ENCODE measurements around the gene IGSF21. TPM values are rescaled to one million over a fixed set of nuclear protein-coding genes. Genes with fewer than 3 reads are reported as not detected.
"Not testable (repeated sequence)": the region's sequence is repeated elsewhere in the genome, so short reads cannot be mapped to it uniquely, and the experiment has no call there.

Gene IGSF21
- polyA plus RNA-seq, 1 experiment, result not detected

GRCh38 chr1:18415448-18416027 is 307.9 kb downstream of the IGSF21 start:
- ChIA-PET CTCF (no interaction called here), POLR2A (no interaction called here)
- Histone ChIP-seq H3K27me3 (ENCODE audit: control insufficient read depth, insufficient read depth, low read length) (no peaks in the 10 kb centered on the region), H3K9me3 (ENCODE audit: control insufficient read depth, insufficient read depth, low read length) (peaks cover 27% of the 10 kb centered on the region), H3K27ac (ENCODE audit: low read depth, low read length) (no peak overlapping the region), H3K4me3 (ENCODE audit: low read depth, low read length) (no peak overlapping the region)
- no peak for TF ChIP-seq CTCF (IDR thresholded peaks at IDR 0.05; ENCODE audit: low read depth, low read length)
- no peak for DNase-seq (ENCODE audit: low read depth, low spot score)

DNA sequence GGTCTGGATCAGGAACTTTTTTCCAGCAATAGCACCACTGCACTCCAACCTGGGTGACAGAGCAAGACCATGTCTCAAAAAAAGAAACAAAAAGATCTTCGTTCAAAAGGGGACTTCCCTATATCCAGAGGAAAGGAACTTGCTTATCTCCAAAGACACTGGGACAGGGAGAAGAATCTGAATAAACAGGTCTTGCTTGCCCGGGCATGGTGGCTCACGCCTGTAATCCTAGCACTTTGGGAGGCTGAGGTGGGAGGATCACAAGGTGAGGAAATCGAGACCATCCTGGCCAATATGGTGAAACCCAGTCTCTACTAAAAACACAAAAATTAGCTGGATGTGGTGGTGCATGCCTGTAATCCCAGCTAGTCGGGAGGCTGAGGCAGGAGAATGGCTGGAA is 308.5 kb downstream of the IGSF21 start:
- POLR2A ChIA-PET, result not testable (repeated sequence)

DNA sequence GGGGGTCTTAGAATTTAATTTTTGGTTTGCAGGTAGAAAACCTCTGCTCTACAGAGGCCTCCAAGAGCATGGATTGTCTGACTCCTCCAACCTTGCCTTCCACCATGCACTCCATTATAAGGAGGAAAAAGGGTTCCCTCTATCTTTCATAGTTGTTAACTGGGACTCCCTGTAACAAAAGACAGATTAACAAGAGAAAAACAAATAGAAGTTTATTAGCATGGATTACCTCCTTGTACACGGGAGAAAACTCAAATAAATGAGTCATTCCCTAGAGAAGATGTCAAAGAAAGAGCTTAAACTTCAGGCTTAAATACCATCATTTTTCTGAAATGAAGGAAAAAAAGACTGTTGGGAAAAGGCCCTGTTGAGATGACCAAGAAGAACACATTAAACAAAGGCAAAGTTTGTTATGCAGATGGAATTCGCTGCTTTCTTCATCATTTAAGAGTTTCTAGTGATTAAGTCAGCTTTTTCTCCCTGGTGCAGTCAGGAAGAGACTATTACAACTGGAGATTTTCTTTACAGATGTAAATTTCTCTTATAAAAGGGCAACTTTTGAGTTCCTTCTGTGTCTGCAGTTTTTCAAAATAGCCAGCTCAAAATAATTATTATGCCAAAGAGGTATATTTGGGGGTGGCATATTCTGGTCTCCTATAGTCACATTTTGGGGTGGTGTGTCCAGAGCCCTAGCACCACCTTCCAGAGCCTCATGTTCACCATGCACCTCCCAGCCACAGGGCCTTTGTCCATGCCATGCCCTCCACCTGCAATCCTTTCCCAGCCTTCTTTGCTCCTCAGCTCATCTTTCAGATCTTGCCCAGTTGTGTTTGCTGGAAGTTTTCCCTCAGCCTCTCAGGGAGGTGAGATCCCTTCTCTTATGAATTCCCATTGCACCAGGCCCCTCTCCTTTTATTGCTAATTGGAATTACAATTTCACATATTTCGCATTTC is 310.0 kb downstream of the IGSF21 start:
- DNase-seq (ENCODE audit: low read depth, low spot score), result no peak
- Histone ChIP-seq H3K4me3 (ENCODE audit: low read depth, low read length) (no peak overlapping the region), H3K9me3 (ENCODE audit: control insufficient read depth, insufficient read depth, low read length) (peaks cover 15% of the 10 kb centered on the region), H3K27me3 (ENCODE audit: control insufficient read depth, insufficient read depth, low read length) (no peaks in the 10 kb centered on the region), H3K27ac (ENCODE audit: low read depth, low read length) (no peak overlapping the region)
- ChIA-PET CTCF (no interaction called here), POLR2A (no interaction called here)
- no peak for TF ChIP-seq CTCF (IDR thresholded peaks at IDR 0.05; ENCODE audit: low read depth, low read length)

More for the DNA sequence above, 308.5 kb downstream of the IGSF21 start:
- CTCF ChIA-PET; H3K27me3 ChIP-seq (ENCODE audit: control insufficient read depth, insufficient read depth, low read length); DNase-seq (ENCODE audit: low read depth, low spot score); H3K4me3 ChIP-seq (ENCODE audit: low read depth, low read length); H3K27ac ChIP-seq (ENCODE audit: low read depth, low read length): not testable (repeated sequence)
- H3K9me3 ChIP-seq (ENCODE audit: control insufficient read depth, insufficient read depth, low read length), result peaks cover 23% of the 10 kb centered on the region

GRCh38 chr1:18419113-18419844 is 311.7 kb downstream of the IGSF21 start:
- H3K27me3 ChIP-seq (ENCODE audit: control insufficient read depth, insufficient read depth, low read length), result no peaks in the 10 kb centered on the region
- H3K27ac ChIP-seq (ENCODE audit: low read depth, low read length), result no peak overlapping the region
- CTCF ChIA-PET, result no interaction called here
- TF ChIP-seq CTCF (IDR thresholded peaks at IDR 0.05; ENCODE audit: low read depth, low read length), result no peak
- H3K9me3 ChIP-seq (ENCODE audit: control insufficient read depth, insufficient read depth, low read length), result peaks cover 3% of the 10 kb centered on the region; the same call in 1 of the 2 replicates
- DNase-seq (ENCODE audit: low read depth, low spot score), result no peak
- POLR2A ChIA-PET, result no interaction called here
- no peak overlapping the region for H3K4me3 ChIP-seq (ENCODE audit: low read depth, low read length)

DNA sequence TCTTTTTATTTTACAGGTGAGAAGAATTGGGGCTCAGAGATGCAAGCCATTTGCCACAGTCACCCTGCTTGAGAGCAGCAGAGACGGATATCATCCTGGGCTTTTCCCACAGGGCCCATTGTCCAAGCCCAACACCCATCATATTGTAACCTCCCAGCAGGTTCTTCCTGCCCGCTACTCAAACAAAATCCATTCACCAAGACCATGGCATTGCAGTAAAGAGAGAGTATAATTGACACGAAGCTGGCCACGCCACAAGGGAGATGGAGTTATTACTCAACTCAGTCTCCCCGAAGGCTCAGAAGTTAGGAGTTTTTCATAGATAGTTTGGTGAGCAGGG is 312.2 kb downstream of the IGSF21 start:
- peaks cover 3% of the 10 kb centered on the region; the same call in 1 of the 2 replicates for H3K9me3 ChIP-seq (ENCODE audit: control insufficient read depth, insufficient read depth, low read length)
- ChIA-PET CTCF (no interaction called here), POLR2A (no interaction called here)
- no peak for TF ChIP-seq CTCF (IDR thresholded peaks at IDR 0.05; ENCODE audit: low read depth, low read length)
- no peak overlapping the region for H3K27ac ChIP-seq (ENCODE audit: low read depth, low read length)
- no peak overlapping the region for H3K4me3 ChIP-seq (ENCODE audit: low read depth, low read length)
- H3K27me3 ChIP-seq (ENCODE audit: control insufficient read depth, insufficient read depth, low read length), result no peaks in the 10 kb centered on the region
- DNase-seq (ENCODE audit: low read depth, low spot score), result no peak
